Astrocyte (in vitro differentiated cells and primary cell): ENCODE results near the gene ROGDI.

Source experiments
- EZH2 ChIP-seq: IDR thresholded peaks from 2 replicates; pipeline ENCODE4 v1.6.1; 2012; ENCODE audit warnings: mild to moderate bottlenecking, low read length, inconsistent platforms; ENCODE audit not compliant: insufficient read depth
- TF ChIP-seq, protein P1 (sequence below): IDR thresholded peaks from 2 replicates; pipeline ENCODE4 v1.5.1; 2011; ENCODE audit warnings: low read depth, mild to moderate bottlenecking, inconsistent platforms, low read length, moderate library complexity; ENCODE audit not compliant: insufficient read depth

DNA sequence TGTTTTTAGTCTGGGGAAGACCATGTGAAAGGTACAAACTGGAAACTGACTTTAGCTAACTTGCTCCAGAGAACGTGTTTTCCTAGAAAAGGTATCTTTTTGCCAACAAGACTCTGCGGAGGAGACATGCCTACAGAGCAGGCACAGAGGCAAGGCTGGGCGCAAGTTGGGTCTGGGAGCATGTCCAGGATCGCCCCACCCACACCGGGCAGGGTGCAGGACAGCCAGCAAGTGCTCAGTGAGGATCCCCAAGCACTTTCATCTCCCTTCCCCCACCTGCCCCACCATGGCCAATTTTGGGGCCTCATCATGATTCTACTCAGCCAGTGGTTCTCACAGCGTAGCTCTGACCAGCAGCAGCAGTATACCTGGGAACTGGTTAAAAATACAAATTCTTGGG lies 18.2 kb upstream of the ROGDI start:
- TF ChIP-seq, protein P1, sequence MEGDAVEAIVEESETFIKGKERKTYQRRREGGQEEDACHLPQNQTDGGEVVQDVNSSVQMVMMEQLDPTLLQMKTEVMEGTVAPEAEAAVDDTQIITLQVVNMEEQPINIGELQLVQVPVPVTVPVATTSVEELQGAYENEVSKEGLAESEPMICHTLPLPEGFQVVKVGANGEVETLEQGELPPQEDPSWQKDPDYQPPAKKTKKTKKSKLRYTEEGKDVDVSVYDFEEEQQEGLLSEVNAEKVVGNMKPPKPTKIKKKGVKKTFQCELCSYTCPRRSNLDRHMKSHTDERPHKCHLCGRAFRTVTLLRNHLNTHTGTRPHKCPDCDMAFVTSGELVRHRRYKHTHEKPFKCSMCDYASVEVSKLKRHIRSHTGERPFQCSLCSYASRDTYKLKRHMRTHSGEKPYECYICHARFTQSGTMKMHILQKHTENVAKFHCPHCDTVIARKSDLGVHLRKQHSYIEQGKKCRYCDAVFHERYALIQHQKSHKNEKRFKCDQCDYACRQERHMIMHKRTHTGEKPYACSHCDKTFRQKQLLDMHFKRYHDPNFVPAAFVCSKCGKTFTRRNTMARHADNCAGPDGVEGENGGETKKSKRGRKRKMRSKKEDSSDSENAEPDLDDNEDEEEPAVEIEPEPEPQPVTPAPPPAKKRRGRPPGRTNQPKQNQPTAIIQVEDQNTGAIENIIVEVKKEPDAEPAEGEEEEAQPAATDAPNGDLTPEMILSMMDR, result no peak
- TF ChIP-seq EZH2, result no peak
